Osteoblast (primary cell): Measurements from ENCODE around the gene B4GALT1. TPM values are rescaled to one million over a fixed set of nuclear protein-coding genes. Genes with fewer than 3 reads are reported as not detected.

ENCODE experiments used
- DNase-seq: peaks from one replicate; pipeline ENCODE4 v3.0.0; 2011; ENCODE audit warnings: low spot score, mixed read lengths; ENCODE audit not compliant: insufficient read length; ENCODE audit errors: missing footprints
- H2AFZ ChIP-seq: 2 replicates; pipeline ENCODE4 v1.6.0; 2011; ENCODE audit warnings: mild to moderate bottlenecking, low read length
- H3K27ac ChIP-seq: 2 replicates; pipeline ENCODE4 v1.5.1; 2011; ENCODE audit warnings: mild to moderate bottlenecking, low read depth, low read length, moderate library complexity
- H3K27me3 ChIP-seq: 2 replicates; pipeline ENCODE4 v1.6.0; 2012; ENCODE audit warnings: mild to moderate bottlenecking, control low read depth, inconsistent platforms, low read length, moderate library complexity; ENCODE audit not compliant: insufficient read depth
- H3K36me3 ChIP-seq: 2 replicates; pipeline ENCODE4 v1.5.1; 2011; ENCODE audit warnings: mild to moderate bottlenecking, low read length, control low read depth, moderate library complexity; ENCODE audit not compliant: insufficient read depth
- H3K4me1 ChIP-seq: 2 replicates; pipeline ENCODE4 v1.5.1; 2011; ENCODE audit warnings: mild to moderate bottlenecking, low read length, control low read depth, moderate library complexity; ENCODE audit not compliant: insufficient read depth
- H3K4me2 ChIP-seq: 2 replicates; pipeline ENCODE4 v1.6.0; 2011; ENCODE audit warnings: mild to moderate bottlenecking, low read length; ENCODE audit not compliant: insufficient read depth
- H3K4me3 ChIP-seq: fragments of 200-600 bp; sonication (generic); 3 replicates; pipeline ENCODE4 v1.5.1; 2012; ENCODE audit warnings: mild to moderate bottlenecking, low read length, inconsistent platforms; ENCODE audit not compliant: insufficient read depth
- H3K79me2 ChIP-seq: 2 replicates; pipeline ENCODE4 v1.6.0; 2012; ENCODE audit warnings: mild to moderate bottlenecking, low read length, control low read depth, inconsistent platforms; ENCODE audit not compliant: insufficient read depth
- H3K9me3 ChIP-seq: 2 replicates; pipeline ENCODE4 v1.5.1; 2011; ENCODE audit warnings: low read depth, low read length, control low read depth
- H4K20me1 ChIP-seq: 2 replicates; pipeline ENCODE4 v1.6.0; 2012; ENCODE audit warnings: mild to moderate bottlenecking, low read length, control low read depth; ENCODE audit not compliant: insufficient read depth
- total RNA-seq: library from RNA; depleted of rRNA; stranded (reverse); fragments of >200 nt; gene quantifications from 2 replicates; pipeline ENCODE4 v1.2.3, GENCODE V29; 2012
- TF ChIP-seq, protein P1 (sequence below): IDR thresholded peaks from 2 replicates; pipeline ENCODE4 v1.5.1; 2011; ENCODE audit warnings: mild to moderate bottlenecking, low read depth, low read length, moderate library complexity; ENCODE audit errors: extremely low read depth

B4GALT1 gene
- total RNA-seq, 1 donor = 63.7 TPM

DNA sequence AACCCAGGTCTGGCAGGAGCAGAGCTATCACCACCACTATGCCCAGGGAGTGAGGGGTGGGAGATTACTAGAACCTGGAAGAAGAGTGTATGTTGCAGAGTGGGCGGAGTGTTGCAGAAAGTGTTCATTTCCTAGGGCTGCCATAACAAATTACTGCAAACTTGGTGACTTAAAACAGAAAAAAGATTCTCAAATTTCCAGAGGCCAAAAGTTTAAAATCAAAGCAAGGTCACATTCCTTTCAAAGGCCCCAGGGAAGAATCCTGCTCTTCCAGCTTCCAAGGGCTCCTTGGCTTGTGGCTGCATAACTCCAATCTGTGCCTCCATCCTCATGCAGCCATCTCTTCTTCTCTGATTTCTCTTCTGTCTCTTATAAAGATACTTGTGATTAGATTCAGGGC lies 42.3 kb upstream of the B4GALT1 start:
- H3K4me1 ChIP-seq = no peaks in the 10 kb centered on the region
- no peak overlapping the region for H3K4me2 ChIP-seq
- H2AFZ ChIP-seq = no peak overlapping the region
- TF ChIP-seq, protein P1, sequence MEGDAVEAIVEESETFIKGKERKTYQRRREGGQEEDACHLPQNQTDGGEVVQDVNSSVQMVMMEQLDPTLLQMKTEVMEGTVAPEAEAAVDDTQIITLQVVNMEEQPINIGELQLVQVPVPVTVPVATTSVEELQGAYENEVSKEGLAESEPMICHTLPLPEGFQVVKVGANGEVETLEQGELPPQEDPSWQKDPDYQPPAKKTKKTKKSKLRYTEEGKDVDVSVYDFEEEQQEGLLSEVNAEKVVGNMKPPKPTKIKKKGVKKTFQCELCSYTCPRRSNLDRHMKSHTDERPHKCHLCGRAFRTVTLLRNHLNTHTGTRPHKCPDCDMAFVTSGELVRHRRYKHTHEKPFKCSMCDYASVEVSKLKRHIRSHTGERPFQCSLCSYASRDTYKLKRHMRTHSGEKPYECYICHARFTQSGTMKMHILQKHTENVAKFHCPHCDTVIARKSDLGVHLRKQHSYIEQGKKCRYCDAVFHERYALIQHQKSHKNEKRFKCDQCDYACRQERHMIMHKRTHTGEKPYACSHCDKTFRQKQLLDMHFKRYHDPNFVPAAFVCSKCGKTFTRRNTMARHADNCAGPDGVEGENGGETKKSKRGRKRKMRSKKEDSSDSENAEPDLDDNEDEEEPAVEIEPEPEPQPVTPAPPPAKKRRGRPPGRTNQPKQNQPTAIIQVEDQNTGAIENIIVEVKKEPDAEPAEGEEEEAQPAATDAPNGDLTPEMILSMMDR = no peak
- no peaks in the 10 kb centered on the region for H3K27me3 ChIP-seq
- H3K9me3 ChIP-seq = no peaks in the 10 kb centered on the region
- H3K27ac ChIP-seq = no peak overlapping the region
- no peaks in the 10 kb centered on the region for H3K79me2 ChIP-seq
- no peak overlapping the region for H3K4me3 ChIP-seq
- no peaks in the 10 kb centered on the region for H4K20me1 ChIP-seq
- DNase-seq = no peak
- no peaks in the 10 kb centered on the region for H3K36me3 ChIP-seq

DNA sequence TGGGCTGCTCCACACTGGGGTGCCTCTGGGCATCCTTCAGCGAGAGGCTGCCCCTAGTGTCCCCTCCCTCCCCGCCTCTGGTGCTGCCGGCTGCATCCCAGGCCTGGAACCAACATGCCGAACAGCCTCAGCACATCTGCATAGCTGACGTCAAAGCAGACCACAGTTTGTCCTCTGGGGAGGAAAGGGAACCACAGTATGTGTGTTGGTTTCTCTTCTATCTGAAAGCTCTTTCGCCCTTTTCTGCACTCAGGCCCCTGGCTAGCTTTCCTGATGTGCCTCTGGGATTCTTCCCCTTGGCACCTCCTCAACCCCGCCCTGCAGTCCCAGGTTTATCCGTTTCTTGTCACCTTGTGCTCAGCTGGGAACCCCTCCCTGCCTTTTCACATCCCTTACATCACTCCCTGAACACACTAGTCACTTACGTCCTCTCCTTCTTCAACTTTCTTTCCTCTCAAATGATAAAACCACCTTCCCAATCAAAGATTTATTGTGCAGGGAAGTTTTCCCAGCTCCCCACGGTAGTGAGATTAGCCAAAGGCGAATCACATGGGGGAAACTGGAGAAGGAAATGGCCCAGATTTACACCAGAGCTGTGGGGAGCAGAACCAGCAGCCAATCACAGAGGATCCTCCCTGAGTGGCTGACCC lies 35.5 kb upstream of the B4GALT1 start:
- TF ChIP-seq, protein P1 = no peak
- Histone ChIP-seq H3K4me2 (peak overlapping the region; percentile 52), H3K4me1 (peaks cover 24% of the 10 kb centered on the region), H3K36me3 (no peaks in the 10 kb centered on the region), H4K20me1 (no peaks in the 10 kb centered on the region), H3K27me3 (no peaks in the 10 kb centered on the region), H3K27ac (peak overlapping the region; percentile 21), H2AFZ (peak overlapping the region; percentile 55), H3K4me3 (peak overlapping the region; percentile 5), H3K79me2 (no peaks in the 10 kb centered on the region), H3K9me3 (no peaks in the 10 kb centered on the region)
- peak; percentile 79 for DNase-seq

DNA sequence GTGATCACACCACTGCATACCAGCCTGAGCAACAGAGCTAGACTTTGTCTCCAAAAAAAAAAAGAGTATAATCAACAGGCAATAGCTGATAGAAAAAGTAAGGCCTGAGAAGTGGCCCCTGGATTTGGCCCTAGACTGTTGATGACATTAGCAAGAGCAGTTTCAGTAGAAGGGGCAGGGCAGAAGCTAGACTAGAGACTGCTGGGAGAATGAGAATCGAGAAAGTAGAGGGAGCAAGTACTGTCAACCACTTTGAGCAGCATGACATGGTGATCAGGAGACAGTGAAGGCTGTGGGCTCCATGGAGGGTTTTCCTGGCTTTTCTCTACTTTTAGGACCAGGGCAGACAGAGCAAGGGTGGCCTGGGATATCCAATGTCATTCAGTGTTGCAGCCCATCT lies 34.9 kb upstream of the B4GALT1 start:
- Histone ChIP-seq H3K4me1 (peaks cover 29% of the 10 kb centered on the region), H2AFZ (peak overlapping the region; percentile 55), H3K36me3 (no peaks in the 10 kb centered on the region), H3K4me3 (no peak overlapping the region), H4K20me1 (no peaks in the 10 kb centered on the region), H3K27ac (no peak overlapping the region), H3K27me3 (no peaks in the 10 kb centered on the region), H3K79me2 (no peaks in the 10 kb centered on the region), H3K4me2 (peak overlapping the region; percentile 52), H3K9me3 (no peaks in the 10 kb centered on the region)
- DNase-seq = no peak
- TF ChIP-seq, protein P1 = no peak

DNA sequence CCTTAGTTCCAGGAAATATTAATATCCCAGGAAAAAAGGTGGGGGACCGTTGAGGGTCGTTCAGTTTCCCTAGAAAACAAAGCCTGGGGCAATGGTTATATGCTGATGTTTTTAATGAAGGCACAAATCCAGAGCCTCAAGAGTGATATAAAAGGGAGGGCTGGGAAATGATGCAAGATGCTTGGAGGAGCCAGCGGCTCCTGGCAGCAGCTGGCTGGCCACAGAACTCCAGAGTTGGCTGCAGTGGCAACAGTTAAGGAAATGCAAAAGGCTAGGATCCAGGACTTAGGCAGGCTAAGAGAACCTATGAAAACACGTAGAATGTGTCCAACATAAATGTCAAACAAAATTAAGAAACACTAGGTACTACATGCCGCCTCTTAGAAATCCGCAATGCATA lies 31.0 kb upstream of the B4GALT1 start:
- Histone ChIP-seq H4K20me1 (no peaks in the 10 kb centered on the region), H3K4me2 (peak overlapping the region; percentile 49), H3K4me3 (no peak overlapping the region), H3K9me3 (no peaks in the 10 kb centered on the region), H2AFZ (peak overlapping the region; percentile 4), H3K27ac (peak overlapping the region; percentile 24), H3K27me3 (no peaks in the 10 kb centered on the region), H3K4me1 (peaks cover 28% of the 10 kb centered on the region), H3K79me2 (no peaks in the 10 kb centered on the region), H3K36me3 (no peaks in the 10 kb centered on the region)
- DNase-seq = peak; percentile 44
- TF ChIP-seq, protein P1 = no peak
